GM23338 (cell line): ENCODE data around the gene FZD7. TPM values are rescaled to one million over a fixed set of nuclear protein-coding genes. Genes with fewer than 3 reads are reported as not detected.
A peak's percentile ranks its signal among the peaks of the same experiment; 100 is the strongest.

Experiments
- ATAC-seq: fragments of 200-7000 bp; cut with Tn5 transposase; 3 replicates; pipeline ENCODE4 v1.9.1; 2020
- DNase-seq: peaks from one replicate; pipeline ENCODE4 v3.0.0-alpha.2; 2015; ENCODE audit warnings: low spot score
- H2AFZ ChIP-seq: fragments of 200-600 bp; sonication (generic); 2 replicates; pipeline ENCODE4 v1.8.0; 2016; ENCODE audit warnings: antibody characterized with exemption, mild to moderate bottlenecking, moderate library complexity
- H3F3A ChIP-seq: fragments of 200-600 bp; sonication (generic); replicated peaks from 2 replicates; pipeline ENCODE4 v1.8.0; 2017; ENCODE audit warnings: antibody characterized with exemption, mixed run types, low read depth
- H3K27ac ChIP-seq: fragments of 200-600 bp; sonication (generic); 2 replicates; pipeline ENCODE4 v1.6.1; 2016; ENCODE audit warnings: low read depth
- H3K27me3 ChIP-seq: fragments of 200-600 bp; sonication (generic); 2 replicates; pipeline ENCODE4 v1.8.0; 2016; ENCODE audit warnings: mild to moderate bottlenecking, mixed run types, moderate library complexity; ENCODE audit not compliant: insufficient read depth
- H3K36me3 ChIP-seq: fragments of 200-600 bp; sonication (generic); 2 replicates; pipeline ENCODE4 v1.8.0; 2016; ENCODE audit warnings: mild to moderate bottlenecking; ENCODE audit not compliant: insufficient read depth
- H3K4me1 ChIP-seq: fragments of 200-600 bp; sonication (generic); 2 replicates; pipeline ENCODE4 v1.8.0; 2016; ENCODE audit warnings: mild to moderate bottlenecking, moderate library complexity; ENCODE audit not compliant: insufficient read depth
- H3K4me2 ChIP-seq: fragments of 200-600 bp; sonication (generic); 2 replicates; pipeline ENCODE4 v1.7.1; 2017; ENCODE audit warnings: mixed run types
- H3K4me3 ChIP-seq: fragments of 200-600 bp; sonication (generic); 2 replicates; pipeline ENCODE4 v1.6.1; 2016; ENCODE audit warnings: mixed run types
- H3K79me2 ChIP-seq: fragments of 200-600 bp; sonication (generic); replicated peaks from 2 replicates; pipeline ENCODE4 v1.8.0; 2017; ENCODE audit warnings: mild to moderate bottlenecking; ENCODE audit not compliant: insufficient read depth
- H3K9me2 ChIP-seq: fragments of 200-600 bp; sonication (generic); 2 replicates; pipeline ENCODE4 v1.8.0; 2017; ENCODE audit not compliant: insufficient read depth
- H4K20me1 ChIP-seq: fragments of 200-600 bp; sonication (generic); replicated peaks from 2 replicates; pipeline ENCODE4 v1.8.0; 2017; ENCODE audit warnings: mild to moderate bottlenecking; ENCODE audit not compliant: insufficient read depth
- H3K27ac Mint-ChIP-seq: 2 replicates; pipeline ENCODE4 v1.8.0; 2020; ENCODE audit warnings: inconsistent platforms, mild to moderate bottlenecking, moderate library complexity, mixed read lengths
- H3K27me3 Mint-ChIP-seq: 3 replicates; pipeline ENCODE4 v1.8.0; 2022; ENCODE audit warnings: low read depth, mild to moderate bottlenecking, moderate library complexity, mixed read lengths, inconsistent platforms; ENCODE audit not compliant: insufficient read depth, poor library complexity
- H3K36me3 Mint-ChIP-seq: 3 replicates; pipeline ENCODE4 v1.8.0; 2021; ENCODE audit warnings: low read depth, mild to moderate bottlenecking, inconsistent platforms, moderate library complexity, mixed read lengths
- H3K4me1 Mint-ChIP-seq: 3 replicates; pipeline ENCODE4 v1.8.0; 2020; ENCODE audit warnings: mild to moderate bottlenecking, inconsistent platforms, mixed read lengths
- H3K4me3 Mint-ChIP-seq: 3 replicates; pipeline ENCODE4 v1.8.0; 2021; ENCODE audit warnings: moderate library complexity, mild to moderate bottlenecking, inconsistent platforms, mixed read lengths
- H3K9me3 Mint-ChIP-seq: 3 replicates; pipeline ENCODE4 v1.8.0; 2020; ENCODE audit warnings: moderate library complexity, mild to moderate bottlenecking, inconsistent platforms, mixed read lengths
- CREB1 ChIP-seq: fragments of 250-450 bp; sonication (Bioruptor Pico); IDR thresholded peaks from 2 replicates; pipeline ENCODE4 v1.5.0; 2020; ENCODE audit warnings: low read depth, mild to moderate bottlenecking, moderate library complexity
- EZH2 ChIP-seq: fragments of 200-600 bp; sonication (generic); IDR thresholded peaks from one replicate; pipeline ENCODE4 v1.8.0; 2017; ENCODE audit warnings: antibody characterized with exemption, mild to moderate bottlenecking, low read depth; ENCODE audit not compliant: unreplicated experiment
- EZH2phosphoT487 ChIP-seq: fragments of 200-600 bp; sonication (generic); IDR thresholded peaks from one replicate; pipeline ENCODE4 v1.8.1; 2018; ENCODE audit warnings: antibody characterized with exemption; ENCODE audit not compliant: unreplicated experiment
- NANOG ChIP-seq: IDR thresholded peaks from 2 replicates; pipeline ENCODE4 v1.6.1; 2016; ENCODE audit warnings: antibody characterized with exemption, borderline replicate concordance
- POLR2AphosphoS5 ChIP-seq: IDR thresholded peaks from 2 replicates; pipeline ENCODE4 v1.6.1; 2016; ENCODE audit warnings: antibody characterized with exemption, low read depth
- STAT1 ChIP-seq: IDR thresholded peaks from one replicate; pipeline ENCODE4 v1.6.1; 2016; ENCODE audit warnings: antibody characterized with exemption; ENCODE audit not compliant: unreplicated experiment
- ZNF114 ChIP-seq: fragments of 250-450 bp; sonication (Bioruptor Pico); IDR thresholded peaks from 2 replicates; pipeline ENCODE4 v1.5.0; 2020; ENCODE audit warnings: mild to moderate bottlenecking, moderate library complexity
- ZNF331 ChIP-seq: fragments of 250-450 bp; sonication (Bioruptor Pico); IDR thresholded peaks from 2 replicates; pipeline ENCODE4 v1.5.0; 2020; ENCODE audit warnings: low read depth, mild to moderate bottlenecking, moderate library complexity
- polyA plus RNA-seq: library from polyadenylated mRNA; unstranded; fragments of >200 nt; fragmentation: Nextera tagmentation; extraction: Ambion mirVana; gene quantifications from 2 replicates; pipeline ENCODE4 v1.2.1, GENCODE V29; 2016
- total RNA-seq: library from RNA; depleted of rRNA; stranded (reverse); fragments of >200 nt; shearing (Covaris generic); gene quantifications from 2 replicates; pipeline ENCODE4 v1.2.3, GENCODE V29; 2014
- TF ChIP-seq, protein P1 (sequence below): fragments of 250-450 bp; sonication (Bioruptor Pico); IDR thresholded peaks from 2 replicates; pipeline ENCODE4 v1.5.0; 2020; ENCODE audit warnings: mild to moderate bottlenecking, moderate library complexity
- TF ChIP-seq, protein P2 (sequence below), 2 experiments: fragments of 200-600 bp in 1 of 2; sonication (generic) in 1 of 2; conservative IDR thresholded peaks; 2 replicates each; pipeline versions ENCODE4 v1.5.1 to v1.6.1; 2016 to 2017; ENCODE audit warnings: antibody characterized with exemption in 2 of 2, low read depth in 2 of 2, mild to moderate bottlenecking in 2 of 2, moderate library complexity in 1 of 2

The FZD7 gene
- total and polyA plus RNA-seq, 2 experiments from 2014 or later = 164 to 435 TPM

DNA sequence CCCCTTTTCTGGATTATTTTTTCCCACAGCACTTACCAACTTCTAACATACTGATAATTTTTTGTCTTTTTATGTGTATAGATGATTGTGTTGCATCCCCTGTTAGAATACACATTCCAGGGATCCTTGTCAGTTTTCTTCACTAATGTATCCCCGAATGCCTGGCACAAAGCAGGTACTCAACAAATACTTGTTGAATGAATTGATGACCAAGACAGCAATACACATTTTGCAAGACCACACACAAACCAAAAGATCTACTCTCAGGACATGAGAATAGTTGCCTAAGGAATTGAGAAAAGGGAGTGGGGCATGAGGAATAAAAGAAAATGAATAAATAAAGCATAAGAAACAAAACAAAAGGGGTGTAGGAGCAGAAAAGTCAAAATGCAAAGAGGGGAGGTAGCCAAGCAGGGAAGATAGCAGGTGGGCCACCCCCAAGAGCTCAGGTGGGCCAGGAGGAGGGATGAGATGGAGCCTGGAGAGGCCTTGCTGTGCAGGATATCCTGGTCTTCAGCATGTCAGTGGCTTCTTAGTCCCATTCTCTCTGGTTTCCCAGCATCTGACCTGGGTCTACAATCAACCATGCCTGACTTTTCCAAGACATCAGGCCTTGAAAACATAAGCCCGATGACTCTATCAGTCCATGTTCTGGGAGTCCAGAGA lies 38.5 kb upstream of the FZD7 start:
- ATAC-seq (peak; percentile 11), DNase-seq (peak; percentile 53)
- Histone ChIP-seq H3K79me2 (no peaks in the 10 kb centered on the region), H3K36me3 (no peaks in the 10 kb centered on the region), H2AFZ (no peak overlapping the region), H3K4me1 (peaks cover 36% of the 10 kb centered on the region), H3K4me3 (peak overlapping the region; percentile 17; the same call in 1 of the 2 replicates), H3K4me2 (peak overlapping the region; percentile 36; the same call in 1 of the 2 replicates), H4K20me1 (no peaks in the 10 kb centered on the region), H3K9me2 (no peaks in the 10 kb centered on the region), H3K27ac (peak overlapping the region; percentile 98), H3F3A (no peaks in the 10 kb centered on the region), H3K27me3 (no peaks in the 10 kb centered on the region)
- peaks cover 57% of the 10 kb centered on the region for H3K4me1 Mint-ChIP-seq
- TF ChIP-seq, protein P1, sequence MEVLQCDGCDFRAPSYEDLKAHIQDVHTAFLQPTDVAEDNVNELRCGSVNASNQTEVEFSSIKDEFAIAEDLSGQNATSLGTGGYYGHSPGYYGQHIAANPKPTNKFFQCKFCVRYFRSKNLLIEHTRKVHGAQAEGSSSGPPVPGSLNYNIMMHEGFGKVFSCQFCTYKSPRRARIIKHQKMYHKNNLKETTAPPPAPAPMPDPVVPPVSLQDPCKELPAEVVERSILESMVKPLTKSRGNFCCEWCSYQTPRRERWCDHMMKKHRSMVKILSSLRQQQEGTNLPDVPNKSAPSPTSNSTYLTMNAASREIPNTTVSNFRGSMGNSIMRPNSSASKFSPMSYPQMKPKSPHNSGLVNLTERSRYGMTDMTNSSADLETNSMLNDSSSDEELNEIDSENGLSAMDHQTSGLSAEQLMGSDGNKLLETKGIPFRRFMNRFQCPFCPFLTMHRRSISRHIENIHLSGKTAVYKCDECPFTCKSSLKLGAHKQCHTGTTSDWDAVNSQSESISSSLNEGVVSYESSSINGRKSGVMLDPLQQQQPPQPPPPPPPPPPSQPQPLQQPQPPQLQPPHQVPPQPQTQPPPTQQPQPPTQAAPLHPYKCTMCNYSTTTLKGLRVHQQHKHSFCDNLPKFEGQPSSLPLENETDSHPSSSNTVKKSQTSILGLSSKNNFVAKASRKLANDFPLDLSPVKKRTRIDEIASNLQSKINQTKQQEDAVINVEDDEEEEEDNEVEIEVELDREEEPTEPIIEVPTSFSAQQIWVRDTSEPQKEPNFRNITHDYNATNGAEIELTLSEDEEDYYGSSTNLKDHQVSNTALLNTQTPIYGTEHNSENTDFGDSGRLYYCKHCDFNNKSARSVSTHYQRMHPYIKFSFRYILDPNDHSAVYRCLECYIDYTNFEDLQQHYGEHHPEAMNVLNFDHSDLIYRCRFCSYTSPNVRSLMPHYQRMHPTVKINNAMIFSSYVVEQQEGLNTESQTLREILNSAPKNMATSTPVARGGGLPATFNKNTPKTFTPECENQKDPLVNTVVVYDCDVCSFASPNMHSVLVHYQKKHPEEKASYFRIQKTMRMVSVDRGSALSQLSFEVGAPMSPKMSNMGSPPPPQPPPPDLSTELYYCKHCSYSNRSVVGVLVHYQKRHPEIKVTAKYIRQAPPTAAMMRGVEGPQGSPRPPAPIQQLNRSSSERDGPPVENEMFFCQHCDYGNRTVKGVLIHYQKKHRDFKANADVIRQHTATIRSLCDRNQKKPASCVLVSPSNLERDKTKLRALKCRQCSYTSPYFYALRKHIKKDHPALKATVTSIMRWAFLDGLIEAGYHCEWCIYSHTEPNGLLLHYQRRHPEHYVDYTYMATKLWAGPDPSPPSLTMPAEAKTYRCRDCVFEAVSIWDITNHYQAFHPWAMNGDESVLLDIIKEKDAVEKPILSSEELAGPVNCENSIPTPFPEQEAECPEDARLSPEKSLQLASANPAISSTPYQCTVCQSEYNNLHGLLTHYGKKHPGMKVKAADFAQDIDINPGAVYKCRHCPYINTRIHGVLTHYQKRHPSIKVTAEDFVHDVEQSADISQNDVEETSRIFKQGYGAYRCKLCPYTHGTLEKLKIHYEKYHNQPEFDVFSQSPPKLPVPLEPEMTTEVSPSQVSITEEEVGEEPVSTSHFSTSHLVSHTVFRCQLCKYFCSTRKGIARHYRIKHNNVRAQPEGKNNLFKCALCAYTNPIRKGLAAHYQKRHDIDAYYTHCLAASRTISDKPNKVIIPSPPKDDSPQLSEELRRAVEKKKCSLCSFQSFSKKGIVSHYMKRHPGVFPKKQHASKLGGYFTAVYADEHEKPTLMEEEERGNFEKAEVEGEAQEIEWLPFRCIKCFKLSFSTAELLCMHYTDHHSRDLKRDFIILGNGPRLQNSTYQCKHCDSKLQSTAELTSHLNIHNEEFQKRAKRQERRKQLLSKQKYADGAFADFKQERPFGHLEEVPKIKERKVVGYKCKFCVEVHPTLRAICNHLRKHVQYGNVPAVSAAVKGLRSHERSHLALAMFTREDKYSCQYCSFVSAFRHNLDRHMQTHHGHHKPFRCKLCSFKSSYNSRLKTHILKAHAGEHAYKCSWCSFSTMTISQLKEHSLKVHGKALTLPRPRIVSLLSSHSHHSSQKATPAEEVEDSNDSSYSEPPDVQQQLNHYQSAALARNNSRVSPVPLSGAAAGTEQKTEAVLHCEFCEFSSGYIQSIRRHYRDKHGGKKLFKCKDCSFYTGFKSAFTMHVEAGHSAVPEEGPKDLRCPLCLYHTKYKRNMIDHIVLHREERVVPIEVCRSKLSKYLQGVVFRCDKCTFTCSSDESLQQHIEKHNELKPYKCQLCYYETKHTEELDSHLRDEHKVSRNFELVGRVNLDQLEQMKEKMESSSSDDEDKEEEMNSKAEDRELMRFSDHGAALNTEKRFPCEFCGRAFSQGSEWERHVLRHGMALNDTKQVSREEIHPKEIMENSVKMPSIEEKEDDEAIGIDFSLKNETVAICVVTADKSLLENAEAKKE = peak; percentile 84
- no peak for TF ChIP-seq EZH2phosphoT487
- peak; percentile 98 for TF ChIP-seq NANOG
- H3K36me3 Mint-ChIP-seq = no peaks in the 10 kb centered on the region; the same call in 2 of the 3 replicates
- peaks cover 17% of the 10 kb centered on the region for H3K27me3 Mint-ChIP-seq
- H3K27ac Mint-ChIP-seq = peak overlapping the region; percentile 44; the same call in 1 of the 2 replicates
- peak overlapping the region; percentile 11; the same call in 1 of the 3 replicates for H3K4me3 Mint-ChIP-seq
- no peaks in the 10 kb centered on the region for H3K9me3 Mint-ChIP-seq

DNA sequence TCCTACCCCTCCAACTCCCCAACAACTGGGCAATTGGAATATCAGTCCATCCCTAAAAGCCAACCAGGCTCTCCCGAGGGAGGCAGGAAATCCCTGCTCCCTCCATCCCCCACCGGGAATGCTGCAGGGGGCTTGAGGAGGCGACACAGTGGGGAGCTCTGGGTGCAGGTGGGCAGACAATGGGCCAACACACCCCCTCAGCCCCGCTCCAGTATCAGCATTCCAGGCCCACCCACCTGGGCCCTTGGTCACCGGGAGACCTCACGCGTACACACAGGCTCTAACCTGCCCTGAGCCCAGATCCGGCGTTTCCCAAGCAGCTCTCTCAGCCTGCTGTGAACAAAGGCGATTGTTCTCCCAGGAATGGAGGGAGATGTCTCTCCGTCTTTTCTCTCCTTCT lies 37.6 kb upstream of the FZD7 start:
- no peak overlapping the region for H2AFZ ChIP-seq
- Mint-ChIP-seq H3K27ac (peak overlapping the region; percentile 54), H3K4me3 (peak overlapping the region; percentile 54)
- peak; percentile 83 for TF ChIP-seq NANOG
- 0 out of 2 replicates have a peak, but pooled peaks have one; percentile 53 for TF ChIP-seq ZNF114 (CRISPR knock-in tag)
- no peak for TF ChIP-seq EZH2
- TF ChIP-seq CREB1 (CRISPR knock-in tag) = peak; percentile 62
- TF ChIP-seq, protein P2, sequence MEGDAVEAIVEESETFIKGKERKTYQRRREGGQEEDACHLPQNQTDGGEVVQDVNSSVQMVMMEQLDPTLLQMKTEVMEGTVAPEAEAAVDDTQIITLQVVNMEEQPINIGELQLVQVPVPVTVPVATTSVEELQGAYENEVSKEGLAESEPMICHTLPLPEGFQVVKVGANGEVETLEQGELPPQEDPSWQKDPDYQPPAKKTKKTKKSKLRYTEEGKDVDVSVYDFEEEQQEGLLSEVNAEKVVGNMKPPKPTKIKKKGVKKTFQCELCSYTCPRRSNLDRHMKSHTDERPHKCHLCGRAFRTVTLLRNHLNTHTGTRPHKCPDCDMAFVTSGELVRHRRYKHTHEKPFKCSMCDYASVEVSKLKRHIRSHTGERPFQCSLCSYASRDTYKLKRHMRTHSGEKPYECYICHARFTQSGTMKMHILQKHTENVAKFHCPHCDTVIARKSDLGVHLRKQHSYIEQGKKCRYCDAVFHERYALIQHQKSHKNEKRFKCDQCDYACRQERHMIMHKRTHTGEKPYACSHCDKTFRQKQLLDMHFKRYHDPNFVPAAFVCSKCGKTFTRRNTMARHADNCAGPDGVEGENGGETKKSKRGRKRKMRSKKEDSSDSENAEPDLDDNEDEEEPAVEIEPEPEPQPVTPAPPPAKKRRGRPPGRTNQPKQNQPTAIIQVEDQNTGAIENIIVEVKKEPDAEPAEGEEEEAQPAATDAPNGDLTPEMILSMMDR (conservative IDR thresholded peaks at IDR 0.05; ENCODE audit: low read depth in 2 of 2) = peak in 1 of 2 experiments; percentile 5; a peak in 1 of 4 replicates
- TF ChIP-seq ZNF331 (CRISPR knock-in tag) = no peak
- TF ChIP-seq EZH2phosphoT487 = no peak
- TF ChIP-seq STAT1 = no peak
- TF ChIP-seq POLR2AphosphoS5 = peak; percentile 73

More for the DNA sequence above, 37.6 kb upstream of the FZD7 start:
- Mint-ChIP-seq H3K27me3 (peaks cover 17% of the 10 kb centered on the region), H3K36me3 (no peaks in the 10 kb centered on the region; the same call in 2 of the 3 replicates), H3K9me3 (no peaks in the 10 kb centered on the region), H3K4me1 (peaks cover 57% of the 10 kb centered on the region)
- peaks cover 36% of the 10 kb centered on the region for H3K4me1 ChIP-seq
- DNase-seq (peak; percentile 98), ATAC-seq (peak; percentile 96)
- H3K4me2 ChIP-seq = peak overlapping the region; percentile 24
- H3K4me3 ChIP-seq = no peak overlapping the region
- H4K20me1 ChIP-seq = no peaks in the 10 kb centered on the region
- H3K9me2 ChIP-seq = no peaks in the 10 kb centered on the region
- H3F3A ChIP-seq = no peaks in the 10 kb centered on the region
- H3K79me2 ChIP-seq = no peaks in the 10 kb centered on the region
- no peaks in the 10 kb centered on the region for H3K27me3 ChIP-seq
- no peaks in the 10 kb centered on the region for H3K36me3 ChIP-seq
- H3K27ac ChIP-seq = peak overlapping the region; percentile 98
